GM21526 (cell line): ENCODE results near the gene EIF5AL1.
"Not testable (repeated sequence)": the region's sequence is repeated elsewhere in the genome, so short reads cannot be mapped to it uniquely, and the experiment has no call there.

Source experiments
- ATAC-seq: cut with Tn5 transposase; IDR thresholded peaks from one replicate; pipeline ENCODE4 v1.9.1; 2021; ENCODE audit warnings: moderate library complexity; ENCODE audit not compliant: unreplicated experiment, low FRiP score

The EIF5AL1 gene

DNA sequence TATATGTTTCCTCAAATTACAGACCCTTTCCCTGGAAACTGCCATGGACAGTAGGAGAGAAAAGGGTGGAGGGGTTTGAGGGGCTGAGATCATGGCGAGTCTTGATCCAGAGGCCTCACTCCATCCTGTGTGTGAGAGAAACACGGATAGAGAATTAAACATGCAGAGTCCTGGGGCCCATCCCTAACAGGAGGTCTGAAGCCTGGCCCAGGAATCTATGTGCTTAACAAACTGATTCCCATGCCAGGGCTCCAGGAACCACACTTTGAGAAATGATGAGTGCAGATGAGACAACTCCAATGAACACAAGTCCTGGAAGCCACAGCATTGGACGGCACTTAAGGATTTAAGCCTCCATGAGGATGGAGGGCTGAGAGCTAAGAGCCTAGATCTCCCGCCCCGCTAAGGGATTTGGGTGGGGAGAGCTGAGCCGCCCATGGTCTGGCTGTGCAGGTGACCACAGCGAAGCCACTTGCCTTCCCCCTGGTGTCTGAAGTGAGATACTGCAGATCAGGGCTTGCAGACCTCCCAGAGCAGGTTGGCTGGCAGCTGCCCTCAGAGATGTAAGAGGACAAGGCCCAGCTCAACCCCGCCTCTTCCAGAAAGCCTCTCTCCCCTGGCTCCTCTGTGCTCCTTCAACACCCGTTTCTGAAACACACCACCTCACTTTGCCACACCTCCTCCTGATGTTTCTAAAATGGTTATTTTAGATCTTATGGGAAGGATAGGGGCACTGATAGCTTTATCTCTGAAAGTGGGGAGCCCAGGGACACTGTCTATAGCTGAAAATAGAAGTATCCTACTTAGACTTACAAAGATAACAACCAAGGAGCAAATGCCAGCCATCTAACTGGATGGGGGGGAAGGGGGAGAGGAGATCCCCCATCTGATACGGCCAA lies 24.8 kb upstream of the EIF5AL1 start:
- ATAC-seq: peak; percentile 86

DNA sequence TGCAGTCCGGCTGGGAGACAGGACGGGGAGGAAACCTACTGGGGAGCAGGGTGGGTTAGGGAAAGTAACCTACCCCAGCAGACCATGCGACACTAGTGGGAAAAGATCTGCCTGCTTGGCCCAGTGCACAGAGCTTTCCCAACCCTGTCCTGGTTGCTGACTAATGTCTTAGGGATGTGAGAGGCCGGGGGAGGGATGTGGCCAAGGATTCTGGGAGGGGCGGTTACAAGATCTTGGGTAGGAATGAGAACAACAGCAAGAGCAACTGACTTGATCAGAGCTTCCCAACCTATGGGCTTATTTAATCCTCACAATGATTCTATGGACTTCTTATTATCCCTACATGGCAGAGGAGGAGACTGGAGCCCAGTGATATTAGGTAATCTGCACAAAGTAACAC lies 24.0 kb upstream of the EIF5AL1 start:
- ATAC-seq: no peak

DNA sequence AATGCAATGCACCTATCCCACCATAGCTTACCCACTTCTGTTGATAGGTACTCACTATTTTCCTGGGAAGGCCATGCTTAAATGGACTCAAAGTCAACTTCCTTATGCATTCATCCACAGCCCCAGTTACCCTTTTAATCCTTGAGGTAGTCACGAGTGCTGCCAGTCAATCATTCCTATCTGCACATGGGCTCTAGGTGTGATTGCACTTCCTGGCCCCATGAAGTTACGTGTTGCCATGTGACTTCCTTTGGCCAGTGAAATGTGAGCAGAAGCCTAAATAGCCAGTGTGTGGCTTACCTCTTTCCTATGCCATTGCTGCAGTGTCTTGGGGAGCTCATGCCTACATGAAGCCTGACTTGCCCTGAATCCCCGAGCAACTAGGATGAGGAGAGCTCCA lies 23.5 kb upstream of the EIF5AL1 start:
- ATAC-seq: no peak

DNA sequence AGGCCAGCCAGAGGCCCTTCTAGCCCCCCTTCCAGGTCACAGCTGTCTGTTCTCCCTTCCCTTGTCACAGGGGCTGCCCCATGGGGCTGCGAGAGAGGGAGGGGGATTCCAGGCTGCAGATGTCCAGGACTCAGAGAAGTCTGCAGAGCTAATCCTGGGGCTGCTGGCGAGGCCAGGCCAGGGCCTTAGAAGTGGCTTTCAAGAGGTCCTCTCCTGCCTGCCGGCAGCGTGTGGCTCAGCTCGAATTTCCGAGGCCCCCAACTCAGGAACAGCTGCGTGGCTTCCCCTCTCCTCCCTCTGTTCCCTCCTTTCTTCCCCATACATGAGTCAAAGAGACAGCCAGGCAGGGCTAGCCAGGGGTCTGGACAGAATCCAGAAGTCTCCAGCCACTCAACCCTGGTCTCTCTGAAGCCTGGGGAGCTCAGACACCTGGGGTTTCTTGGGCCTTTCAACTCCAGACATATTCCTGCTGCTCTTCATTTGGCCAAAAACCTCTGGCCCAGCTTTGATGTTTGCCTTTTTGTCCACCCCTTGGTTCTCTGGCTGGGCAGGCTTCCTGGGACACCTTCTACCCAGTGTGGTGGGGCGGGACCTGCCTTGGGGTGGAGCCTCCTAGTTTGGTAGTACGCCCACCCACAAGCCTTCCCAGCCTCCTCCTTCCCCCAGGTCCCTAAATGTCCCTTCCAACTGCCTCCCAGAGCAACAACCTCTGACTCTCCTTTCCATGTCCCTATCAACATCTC lies 21.8 kb upstream of the EIF5AL1 start:
- ATAC-seq: no peak

DNA sequence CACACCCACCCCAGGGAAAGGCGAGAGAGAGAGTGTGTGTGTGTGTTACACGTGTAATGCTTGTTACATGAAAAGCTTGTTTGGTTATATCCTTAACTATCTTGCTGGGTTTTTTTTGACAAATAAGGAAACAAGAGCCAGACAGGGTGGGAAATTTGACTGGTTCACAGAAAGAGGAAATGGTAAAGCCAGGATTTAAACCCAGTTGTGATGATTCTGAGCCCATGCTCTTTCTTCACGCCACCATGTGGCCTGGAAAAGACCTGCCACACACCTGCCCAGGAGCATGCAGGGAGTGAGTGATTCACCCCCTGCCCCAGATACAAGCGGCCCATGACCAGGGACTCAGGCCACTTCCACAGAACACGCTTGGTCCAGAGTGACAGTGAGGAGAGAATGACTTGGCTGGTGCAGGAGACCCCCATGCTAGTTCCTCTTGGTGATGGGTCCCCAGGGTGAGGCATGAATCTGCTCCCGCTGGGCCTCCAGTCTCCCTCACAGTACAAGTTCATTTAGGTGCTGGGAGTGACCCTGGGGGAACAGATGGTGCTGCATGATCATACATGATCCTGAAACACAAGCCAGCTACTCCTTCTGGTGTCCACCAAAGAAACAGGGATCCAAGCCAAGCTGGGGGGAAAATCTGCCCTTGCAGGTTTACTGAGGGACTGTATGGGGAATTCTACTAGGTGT lies 21.0 kb upstream of the EIF5AL1 start:
- no peak for ATAC-seq

DNA sequence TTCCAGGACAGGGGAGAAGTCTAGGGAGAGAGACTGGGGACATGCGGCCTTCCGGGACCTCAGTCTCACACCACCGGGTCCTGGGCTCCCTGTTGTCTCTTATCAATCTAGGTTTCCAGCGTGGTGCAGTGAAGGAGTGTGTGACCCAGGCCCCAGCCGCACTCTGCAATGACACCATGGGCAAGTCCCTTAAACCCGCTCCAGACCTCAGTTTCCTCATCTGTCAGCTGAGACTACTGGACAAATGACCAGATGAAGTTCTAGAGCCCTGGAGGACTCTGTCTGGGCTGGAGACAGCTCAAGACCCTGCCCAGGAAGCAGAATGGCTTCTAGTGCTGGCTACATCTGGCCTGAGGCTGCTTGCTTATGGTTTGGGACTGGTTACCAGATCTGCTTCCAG lies 20.1 kb upstream of the EIF5AL1 start:
- no peak for ATAC-seq

DNA sequence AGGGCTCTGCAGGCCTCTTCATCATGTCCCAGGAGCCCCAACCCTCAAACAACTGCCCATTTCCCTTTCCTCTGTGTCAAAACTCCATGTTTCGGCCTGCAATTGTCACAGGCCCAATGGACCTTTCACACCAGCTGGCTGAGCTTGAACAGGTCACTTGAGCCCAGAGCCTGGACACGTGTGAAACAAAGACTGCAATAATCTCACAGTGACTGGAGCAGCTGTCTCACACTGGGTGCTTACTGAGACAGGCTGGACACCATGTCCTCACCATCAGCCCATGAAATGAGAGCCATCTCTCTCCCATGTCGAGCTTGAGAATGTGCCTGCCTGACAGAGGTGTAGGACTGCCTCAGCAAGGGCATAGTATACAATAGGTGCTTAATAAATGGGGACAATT lies 19.5 kb upstream of the EIF5AL1 start:
- no peak for ATAC-seq

DNA sequence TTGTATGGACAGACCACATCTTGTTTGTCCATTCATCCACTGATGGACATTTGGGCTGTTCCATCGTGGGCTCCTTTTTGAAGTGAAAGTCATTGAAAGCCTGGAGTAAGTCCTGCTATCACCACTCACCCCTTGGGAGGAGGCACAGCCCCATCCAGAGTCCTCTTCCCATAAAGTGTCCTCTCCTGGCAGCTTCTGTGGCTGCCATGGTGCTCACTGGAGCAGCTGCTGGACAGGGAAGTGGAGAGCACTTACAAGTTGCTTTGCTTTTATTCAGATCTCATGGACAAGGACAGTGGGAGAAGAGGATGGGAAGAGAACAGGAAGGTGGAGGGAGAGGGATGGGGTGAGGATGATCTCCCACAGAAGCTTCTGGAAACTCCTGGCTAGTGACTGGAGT lies 18.5 kb upstream of the EIF5AL1 start:
- no peak for ATAC-seq

DNA sequence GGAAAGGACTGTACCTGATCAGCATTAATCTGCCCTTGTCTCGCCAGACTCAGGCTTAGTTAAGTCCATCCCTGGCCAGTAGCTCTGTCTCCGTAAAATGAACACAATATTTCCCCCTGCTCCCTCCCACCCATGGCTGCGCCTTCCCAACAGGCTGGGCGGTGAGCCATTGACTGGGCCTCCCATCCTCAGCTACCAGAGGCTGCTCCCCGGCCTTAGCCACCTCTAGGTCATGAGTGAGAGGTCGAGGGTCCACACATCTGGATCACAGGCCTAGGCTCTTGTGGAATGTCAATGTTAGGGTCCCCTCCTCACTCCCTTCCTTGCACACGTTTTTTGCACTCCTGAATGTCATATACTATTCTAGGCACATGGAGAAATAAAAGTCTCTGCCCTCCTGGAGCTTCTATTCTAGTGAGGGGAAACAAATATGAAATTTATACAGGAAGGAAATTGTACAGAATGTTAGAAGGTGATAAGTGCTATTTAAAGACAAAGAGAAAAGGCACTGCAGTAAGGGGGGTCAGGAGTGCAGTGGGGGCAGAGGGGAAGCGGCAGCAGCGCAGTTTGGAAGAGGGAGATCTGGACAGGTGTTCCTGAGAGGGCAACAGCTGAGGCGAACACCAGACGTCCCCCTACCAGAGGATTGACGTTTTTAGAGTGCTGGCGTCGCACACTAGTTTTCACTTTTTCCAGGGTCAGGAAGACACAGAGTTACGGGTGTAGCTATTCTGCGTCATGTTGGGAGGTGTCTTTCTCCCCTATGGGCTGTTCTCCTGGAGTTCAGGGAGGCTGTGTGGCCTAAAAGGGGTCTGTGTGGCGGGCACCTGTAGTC lies 17.2 kb upstream of the EIF5AL1 start:
- ATAC-seq: no peak

DNA sequence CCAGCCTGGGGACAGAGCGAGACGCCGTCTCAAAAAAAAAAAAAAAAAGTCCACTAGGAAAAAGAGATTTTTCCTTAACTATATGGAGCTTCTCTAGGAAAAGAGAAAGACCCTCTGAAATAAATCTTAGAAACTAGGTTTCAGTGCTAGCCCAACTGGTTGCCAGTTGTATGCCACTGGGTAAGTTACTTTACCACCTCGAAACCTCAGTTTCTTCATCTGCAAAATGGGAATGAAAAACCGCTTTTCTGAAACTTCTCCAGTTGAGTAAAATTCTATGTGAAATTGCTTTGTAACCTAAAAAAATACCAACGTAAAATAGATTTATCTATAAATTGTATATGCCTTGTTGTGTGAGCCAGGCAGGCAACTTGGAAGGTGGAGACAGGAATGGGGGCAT lies 16.5 kb upstream of the EIF5AL1 start:
- ATAC-seq: no peak

DNA sequence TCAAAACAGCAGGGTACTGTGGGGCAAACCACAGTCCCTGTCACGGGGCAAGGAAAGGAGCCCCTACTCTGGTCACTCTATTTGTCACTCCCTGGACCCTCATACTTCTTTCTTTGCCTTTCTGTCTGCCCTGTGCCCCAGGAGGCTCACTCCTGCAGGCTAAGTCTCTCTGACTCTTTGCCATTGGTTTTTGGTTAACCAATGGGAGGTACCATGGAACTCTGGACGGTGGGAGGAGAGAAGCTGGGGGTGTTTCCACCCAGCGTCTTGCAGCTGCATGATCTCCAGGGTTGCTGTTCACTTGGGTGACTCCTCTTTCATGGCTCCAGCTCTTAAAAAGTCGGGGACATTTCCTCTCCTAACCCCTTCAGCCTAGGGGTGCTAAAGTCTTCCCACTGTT lies 15.4 kb upstream of the EIF5AL1 start:
- no peak for ATAC-seq

DNA sequence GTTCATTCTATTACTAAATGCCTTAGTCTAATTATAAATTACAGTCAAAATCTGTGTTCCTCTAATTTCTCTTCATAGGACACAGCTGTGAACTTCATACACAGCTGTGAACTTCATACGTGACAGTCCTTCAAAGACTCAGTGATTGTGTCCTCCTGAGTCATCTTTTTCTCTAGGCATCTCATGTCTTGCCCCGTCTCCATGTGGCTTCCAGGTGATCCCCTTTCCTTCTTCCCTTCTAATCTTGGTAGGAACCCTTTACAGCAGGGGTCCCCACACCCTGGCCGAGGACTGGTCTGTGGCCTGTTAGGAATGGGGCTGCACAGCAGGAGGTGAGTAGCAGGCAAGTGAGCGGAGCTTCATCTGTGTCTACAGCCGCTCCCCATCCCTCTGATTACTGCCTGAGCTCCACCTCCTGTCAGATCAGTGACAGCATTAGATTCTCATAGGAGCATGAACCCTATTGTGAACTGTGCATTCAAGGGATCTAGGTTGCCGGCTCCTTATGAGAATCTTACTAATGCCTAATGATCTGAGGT lies 14.0 kb upstream of the EIF5AL1 start:
- no peak for ATAC-seq

DNA sequence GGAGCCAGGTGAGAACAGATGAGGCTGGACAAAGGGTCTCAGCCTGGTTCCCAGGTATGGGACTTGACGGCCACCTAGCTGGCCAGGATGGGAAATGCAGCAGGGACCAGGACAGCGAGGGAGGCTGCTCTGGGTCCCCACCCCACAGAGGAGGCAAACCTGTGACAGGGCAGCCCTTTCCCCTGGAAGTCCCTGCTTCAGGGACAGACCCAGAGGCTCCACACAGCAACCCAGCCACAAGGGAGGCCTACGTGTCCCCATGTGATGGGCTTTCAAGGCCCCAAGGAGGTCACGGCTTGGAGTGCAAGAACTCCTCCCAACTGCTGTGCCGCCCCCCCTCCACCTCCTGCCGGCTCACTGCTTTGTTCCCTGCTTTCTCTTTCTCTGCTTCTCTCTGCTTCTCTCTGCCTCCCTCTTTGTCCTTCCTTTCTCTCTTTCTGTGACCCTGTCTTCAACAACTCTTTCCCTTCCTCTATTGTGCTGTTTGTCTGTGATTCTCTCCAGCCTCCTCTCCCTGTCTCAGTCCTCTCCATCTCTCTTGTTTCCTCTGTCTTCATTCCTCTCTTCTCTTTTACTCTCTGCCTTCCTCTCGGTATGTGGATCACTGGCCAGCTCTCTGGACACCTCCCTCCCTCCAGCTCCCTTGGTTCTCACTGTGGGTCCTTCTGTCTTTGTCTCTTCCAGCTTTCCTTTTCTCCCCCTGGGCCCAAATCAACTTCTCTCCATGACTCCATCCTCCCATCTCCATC lies 9.6 kb upstream of the EIF5AL1 start:
- no peak for ATAC-seq

DNA sequence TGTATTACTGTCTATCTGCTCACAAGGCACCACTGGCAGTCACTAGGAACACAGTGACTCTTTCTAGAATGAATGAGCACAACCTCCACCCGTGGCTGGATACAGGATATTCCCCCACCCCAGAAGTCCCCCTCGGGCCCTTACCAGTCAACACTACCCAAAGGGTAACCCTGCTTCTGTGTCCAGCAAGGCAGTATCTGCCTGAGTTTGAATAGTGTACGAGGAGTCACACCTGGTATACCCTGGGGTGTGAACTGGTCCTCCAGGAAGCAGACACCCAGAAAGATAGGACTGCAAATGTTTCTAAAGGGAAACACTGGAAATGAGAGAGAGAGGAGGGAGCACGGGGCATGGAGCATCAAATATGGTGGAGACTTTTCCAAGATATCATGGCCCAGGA lies 8.5 kb upstream of the EIF5AL1 start:
- not testable (repeated sequence) for ATAC-seq

DNA sequence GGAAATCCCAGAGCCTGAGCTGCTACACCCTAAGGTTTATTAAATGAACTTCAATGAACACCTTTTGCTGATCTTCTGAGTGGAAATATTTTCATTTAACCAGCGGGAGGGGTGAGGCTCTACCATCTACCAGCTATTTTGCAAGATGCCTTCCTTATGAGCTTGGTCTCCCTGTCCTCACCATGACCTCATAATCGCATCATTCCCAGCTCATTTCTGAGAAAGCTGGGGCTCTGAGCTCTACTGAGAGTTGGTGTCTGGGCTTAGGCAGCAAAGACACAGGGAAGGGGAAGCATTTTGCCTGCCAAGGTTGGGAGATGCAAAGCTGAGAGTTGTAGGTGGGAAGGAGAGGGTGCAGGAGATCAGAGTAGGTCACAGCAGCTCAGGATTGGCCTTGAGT lies 7.8 kb upstream of the EIF5AL1 start:
- ATAC-seq: not testable (repeated sequence)

DNA sequence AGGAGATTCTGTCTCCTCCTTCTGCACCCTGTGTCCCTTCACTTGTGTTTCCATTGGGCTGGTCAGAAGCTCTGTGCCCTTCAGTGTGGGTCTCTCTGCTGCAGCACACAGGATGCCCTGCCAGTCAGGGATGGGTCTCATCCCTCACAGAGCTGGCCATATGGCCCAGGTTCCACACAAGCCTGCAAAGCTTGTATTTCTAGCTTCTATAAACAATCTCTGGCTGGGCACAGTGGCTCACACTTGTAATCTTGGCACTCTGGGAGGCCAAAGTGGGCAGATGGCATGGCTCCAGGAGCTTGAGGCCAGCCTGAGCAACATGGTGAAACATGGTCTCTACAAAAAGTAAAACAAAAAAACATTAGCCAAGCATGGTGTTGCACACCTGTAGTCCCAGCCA lies 7.0 kb upstream of the EIF5AL1 start:
- ATAC-seq: not testable (repeated sequence)

DNA sequence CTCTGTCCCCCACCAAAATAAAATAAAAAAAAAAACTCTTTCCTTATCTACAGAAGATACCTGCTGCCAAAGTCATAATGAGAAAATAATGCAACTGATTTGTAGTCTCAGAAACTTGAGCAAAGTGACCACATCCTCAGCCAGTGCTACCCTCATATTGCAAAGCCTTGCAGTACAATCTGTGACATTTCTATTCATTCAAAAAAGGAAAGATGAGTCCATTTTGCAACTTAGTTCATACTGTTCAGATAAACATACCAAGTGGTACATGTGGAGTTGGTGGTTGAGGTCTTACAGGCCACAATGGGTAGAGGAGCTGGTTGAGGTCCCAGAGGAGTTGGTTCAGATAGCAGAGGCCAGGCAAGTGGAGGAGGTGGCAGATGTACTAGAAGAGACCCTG lies 6.5 kb upstream of the EIF5AL1 start:
- ATAC-seq: no peak

DNA sequence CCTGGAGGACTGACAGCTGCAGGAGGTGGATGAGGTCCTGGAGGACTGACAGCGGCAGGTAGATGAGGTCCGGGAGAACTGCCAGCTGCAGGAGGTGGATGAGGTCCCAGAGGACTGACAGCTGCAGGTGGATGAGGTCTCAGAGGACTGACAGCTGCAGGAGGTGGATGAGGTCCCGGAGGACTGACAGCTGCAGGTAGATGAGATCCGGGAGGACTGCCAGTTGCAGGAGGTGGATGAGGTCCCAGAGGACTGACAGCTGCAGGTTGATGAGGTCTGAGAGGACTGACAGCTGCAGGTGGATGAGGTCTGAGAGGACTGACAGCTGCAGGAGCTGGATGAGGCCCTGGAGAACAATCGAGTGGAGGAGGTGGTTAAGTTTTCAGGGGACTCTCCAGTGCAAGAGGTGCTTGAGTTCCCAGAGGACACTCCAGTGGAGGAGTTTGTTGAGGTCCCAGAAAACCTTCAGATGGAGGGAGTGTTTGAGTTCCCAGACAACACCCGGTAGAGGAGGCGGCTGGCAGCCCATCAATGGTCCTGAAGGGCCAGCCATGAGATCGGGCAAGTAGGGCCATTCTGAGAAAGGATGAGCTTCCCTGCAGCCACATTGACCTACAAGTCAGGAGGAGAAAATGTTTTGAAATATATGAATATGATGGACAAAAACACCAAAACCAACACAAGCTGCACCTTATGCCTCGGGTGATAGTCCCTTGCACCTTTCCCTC lies 4.7 kb upstream of the EIF5AL1 start:
- no peak for ATAC-seq

DNA sequence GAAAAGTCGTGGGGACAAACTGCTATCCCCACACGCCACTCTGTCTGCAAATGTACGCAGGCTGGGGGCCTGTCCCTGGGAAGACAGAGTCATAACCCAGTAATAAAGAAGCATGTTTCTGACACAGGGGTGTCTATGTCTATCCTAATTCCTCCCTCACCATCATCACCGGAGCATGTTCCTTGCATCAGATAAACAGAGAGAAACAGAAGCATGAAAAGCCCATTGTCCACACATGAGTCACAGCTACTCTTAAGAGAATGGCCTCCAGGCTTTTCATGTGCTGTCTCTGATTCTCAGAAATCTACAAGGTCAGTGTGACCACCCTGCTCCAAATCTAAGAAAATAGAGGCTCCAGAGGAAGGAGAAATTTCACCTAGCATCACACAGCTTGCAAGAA lies 4.1 kb upstream of the EIF5AL1 start:
- not testable (repeated sequence) for ATAC-seq
